Lower leg skin (tissue), 3 donors: ENCODE data around the gene CIDEB.

ENCODE experiments used
- CTCF ChIP-seq, 3 donors: fragments of 450-650 bp; IDR thresholded peaks; one replicate each; pipeline ENCODE4 v1.5.1; 2016; ENCODE audit warnings: antibody characterized with exemption in 3 of 3, mild to moderate bottlenecking in 3 of 3, moderate library complexity in 2 of 3
- POLR2A ChIP-seq, 2 donors: fragments of 450-650 bp; IDR thresholded peaks; one replicate each; pipeline ENCODE4 v1.6.1; 2016 to 2017; ENCODE audit warnings: antibody characterized with exemption in 2 of 2, mild to moderate bottlenecking in 1 of 2, moderate library complexity in 1 of 2

- TF ChIP-seq CTCF (IDR thresholded peaks at IDR 0.05) (no peak), POLR2A (IDR thresholded peaks at IDR 0.05) (no peak)
Observed at GRCh38 chr14:24259282-24260025, 48.3 kb downstream of the CIDEB start.
